H9 (cell line): Measurements from ENCODE around the gene NOVA1. TPM values are rescaled to one million over a fixed set of nuclear protein-coding genes. Genes with fewer than 3 reads are reported as not detected.

Source experiments
- DNase-seq: peaks from one replicate; pipeline ENCODE4 v3.0.0-alpha.2; 2017
- H2AFZ ChIP-seq: one replicate; pipeline ENCODE4 v1.6.1; 2013; ENCODE audit warnings: mild to moderate bottlenecking, low read length, control low read depth, moderate library complexity
- H2AK5ac ChIP-seq: 2 replicates; pipeline ENCODE4 v1.6.1; 2013; ENCODE audit warnings: low read length, control low read depth, mixed read lengths; ENCODE audit not compliant: insufficient read length
- H2BK120ac ChIP-seq: one replicate; pipeline ENCODE4 v1.6.1; 2013; ENCODE audit warnings: low read depth, mild to moderate bottlenecking, low read length, control low read depth, inconsistent platforms; ENCODE audit not compliant: poor library complexity, severe bottlenecking
- H2BK12ac ChIP-seq: 2 replicates; pipeline ENCODE4 v1.6.1; 2013; ENCODE audit warnings: low read length, control low read depth, mixed read lengths, low read depth; ENCODE audit not compliant: insufficient read length
- H2BK15ac ChIP-seq: 2 replicates; pipeline ENCODE4 v1.6.1; 2013; ENCODE audit warnings: low read depth, low read length, control low read depth
- H2BK20ac ChIP-seq: one replicate; pipeline ENCODE4 v1.6.1; 2013; ENCODE audit warnings: low read depth, mild to moderate bottlenecking, low read length, control low read depth, inconsistent platforms; ENCODE audit not compliant: poor library complexity, severe bottlenecking
- H2BK5ac ChIP-seq: 2 replicates; pipeline ENCODE4 v1.6.1; 2013; ENCODE audit warnings: low read length, control low read depth, mixed read lengths; ENCODE audit not compliant: insufficient read length
- H3K14ac ChIP-seq: 2 replicates; pipeline ENCODE4 v1.6.1; 2013; ENCODE audit warnings: low read length, control low read depth; ENCODE audit not compliant: insufficient read depth
- H3K18ac ChIP-seq: 2 replicates; pipeline ENCODE4 v1.6.1; 2013; ENCODE audit warnings: low read depth, mild to moderate bottlenecking, mixed read lengths, low read length, control low read depth; ENCODE audit not compliant: insufficient read length
- H3K23ac ChIP-seq: 2 replicates; pipeline ENCODE4 v1.6.1; 2013; ENCODE audit warnings: low read length, control low read depth, mixed read lengths, low read depth; ENCODE audit not compliant: insufficient read length
- H3K23me2 ChIP-seq: 2 replicates; pipeline ENCODE4 v1.6.1; 2013; ENCODE audit warnings: low read depth, mild to moderate bottlenecking, mixed read lengths, low read length, control low read depth; ENCODE audit not compliant: insufficient read length, poor library complexity, severe bottlenecking
- H3K27ac ChIP-seq: 2 replicates; pipeline ENCODE4 v1.5.1; 2013; ENCODE audit warnings: low read length, control low read depth, mixed read lengths, low read depth; ENCODE audit not compliant: insufficient read length
- H3K27me3 ChIP-seq: 2 replicates; pipeline ENCODE4 v1.6.1; 2013; ENCODE audit warnings: low read length, control low read depth, inconsistent platforms; ENCODE audit not compliant: insufficient read depth
- H3K4ac ChIP-seq: 2 replicates; pipeline ENCODE4 v1.6.1; 2013; ENCODE audit warnings: low read depth, mild to moderate bottlenecking, control low read depth, inconsistent platforms, low read length, moderate library complexity
- H3K4me1 ChIP-seq: 2 replicates; pipeline ENCODE4 v1.6.1; 2013; ENCODE audit warnings: low read length, control low read depth, inconsistent platforms; ENCODE audit not compliant: insufficient read depth
- H3K4me2 ChIP-seq: 2 replicates; pipeline ENCODE4 v1.6.1; 2013; ENCODE audit warnings: low read length, control low read depth, mixed read lengths; ENCODE audit not compliant: insufficient read length, insufficient read depth
- H3K56ac ChIP-seq: 2 replicates; pipeline ENCODE4 v1.6.1; 2013; ENCODE audit warnings: low read depth, mild to moderate bottlenecking, mixed read lengths, low read length, control low read depth; ENCODE audit not compliant: insufficient read length
- H3K79me1 ChIP-seq: 2 replicates; pipeline ENCODE4 v1.6.1; 2013; ENCODE audit warnings: low read depth, mild to moderate bottlenecking, moderate library complexity, low read length, control low read depth, inconsistent platforms; ENCODE audit not compliant: insufficient read depth, poor library complexity, severe bottlenecking
- H3K79me2 ChIP-seq: 2 replicates; pipeline ENCODE4 v1.6.1; 2013; ENCODE audit warnings: low read length, control low read depth, inconsistent platforms; ENCODE audit not compliant: insufficient read depth
- H3K9ac ChIP-seq: 2 replicates; pipeline ENCODE4 v1.6.1; 2013; ENCODE audit warnings: low read length, control low read depth, mixed read lengths; ENCODE audit not compliant: insufficient read length; ENCODE audit errors: extremely low read depth
- H3K9me3 ChIP-seq: one replicate; pipeline ENCODE4 v1.6.1; 2013; ENCODE audit warnings: low read depth, low read length, inconsistent platforms; ENCODE audit not compliant: control insufficient read depth
- H3T11ph ChIP-seq: one replicate; pipeline ENCODE4 v1.6.1; 2013; ENCODE audit warnings: mild to moderate bottlenecking, low read length, control low read depth, inconsistent platforms
- H4K20me1 ChIP-seq: one replicate; pipeline ENCODE4 v1.6.1; 2013; ENCODE audit not compliant: control insufficient read depth, insufficient read length, insufficient read depth
- H4K5ac ChIP-seq: 2 replicates; pipeline ENCODE4 v1.6.1; 2013; ENCODE audit warnings: low read depth, mild to moderate bottlenecking, mixed read lengths, low read length, control low read depth; ENCODE audit not compliant: insufficient read length
- H4K8ac ChIP-seq: replicated peaks from 2 replicates; pipeline ENCODE4 v1.6.1; 2013; ENCODE audit warnings: low read length, control low read depth, mixed read lengths, low read depth; ENCODE audit not compliant: insufficient read length
- H4K91ac ChIP-seq: 2 replicates; pipeline ENCODE4 v1.6.1; 2013; ENCODE audit warnings: low read depth, mild to moderate bottlenecking, moderate library complexity, mixed read lengths, low read length, control low read depth; ENCODE audit not compliant: insufficient read length
- H3K27ac Mint-ChIP-seq, 3 experiments: 2 replicates in 2 of 3; 3 replicates in 1 of 3; pipeline ENCODE4 v1.8.0; 2020 to 2021; ENCODE audit warnings: mixed read lengths in 3 of 3, mild to moderate bottlenecking in 1 of 3, moderate library complexity in 1 of 3
- H3K27me3 Mint-ChIP-seq: 2 replicates; pipeline ENCODE4 v1.8.0; 2021; ENCODE audit warnings: low read depth, mild to moderate bottlenecking, moderate library complexity, mixed read lengths
- H3K36me3 Mint-ChIP-seq, 3 experiments: 2 replicates in 2 of 3; 3 replicates in 1 of 3; pipeline ENCODE4 v1.8.0; 2020 to 2021; ENCODE audit warnings: low read depth in 3 of 3, mixed read lengths in 3 of 3; ENCODE audit not compliant: insufficient read depth in 1 of 3
- H3K4me1 Mint-ChIP-seq, 2 experiments: 2 replicates each; pipeline ENCODE4 v1.8.0; 2020; ENCODE audit warnings: mixed read lengths in 2 of 2
- H3K4me3 Mint-ChIP-seq, 2 experiments: 2 replicates in 1 of 2; 3 replicates in 1 of 2; pipeline ENCODE4 v1.8.0; 2020 to 2021; ENCODE audit warnings: mild to moderate bottlenecking in 2 of 2, mixed read lengths in 2 of 2, moderate library complexity in 1 of 2
- H3K9me3 Mint-ChIP-seq, 2 experiments: 2 replicates in 1 of 2; 3 replicates in 1 of 2; pipeline ENCODE4 v1.8.0; 2020; ENCODE audit warnings: mild to moderate bottlenecking in 2 of 2, mixed read lengths in 2 of 2, moderate library complexity in 1 of 2
- CTCF ChIP-seq: fragments of 200-600 bp; sonication (generic); conservative IDR thresholded peaks from 3 replicates; pipeline ENCODE4 v1.8.0; 2021; ENCODE audit warnings: antibody characterized with exemption, mild to moderate bottlenecking
- whole genome bisulfite sequencing: extraction: QIAGEN DNeasy Blood & Tissue Kit; methylation state at CpG from one replicate; pipeline ENCODE4 v1.1.7; 2013; ENCODE audit warnings: missing lambda C conversion rate, low lambda C conversion rate, mixed read lengths; ENCODE audit not compliant: insufficient read length; ENCODE audit errors: extremely low coverage; 5-methylcytosine and 5-hydroxymethylcytosine counted together
- total RNA-seq: library from RNA; stranded (reverse); gene quantifications from 2 replicates; pipeline ENCODE4 v1.2.1, GENCODE V29; 2021

Gene NOVA1
- total RNA-seq, 1 experiment from 2014 or later = 13.8 TPM

GRCh38 chr14:26404927-26405326 is 192.9 kb downstream of the NOVA1 start:
- no peaks in the 10 kb centered on the region; the same call in 1 of the 2 replicates for H3K4me1 ChIP-seq
- DNase-seq = no peak
- no peak overlapping the region for H3K4me3 Mint-ChIP-seq

More at GRCh38 chr14:26404927-26405326, 192.9 kb downstream of the NOVA1 start:
- Histone ChIP-seq H3K23me2 (no peaks in the 10 kb centered on the region), H3T11ph (no peak overlapping the region), H4K8ac (no peak overlapping the region), H3K4ac (no peak overlapping the region), H2BK5ac (no peak overlapping the region), H2BK120ac (no peak overlapping the region), H3K79me2 (no peaks in the 10 kb centered on the region), H4K5ac (no peak overlapping the region), H4K91ac (no peak overlapping the region), H3K9me3 (no peaks in the 10 kb centered on the region), H2BK12ac (no peak overlapping the region), H2BK20ac (no peak overlapping the region), H3K9ac (no peak overlapping the region), H2AK5ac (no peak overlapping the region), H3K27me3 (no peaks in the 10 kb centered on the region), H2BK15ac (no peak overlapping the region), H3K23ac (no peak overlapping the region), H3K56ac (no peak overlapping the region), H4K20me1 (no peaks in the 10 kb centered on the region), H3K27ac (no peak overlapping the region), H3K18ac (no peak overlapping the region), H2AFZ (no peak overlapping the region), H3K79me1 (no peaks in the 10 kb centered on the region), H3K4me2 (no peak overlapping the region), H3K14ac (no peak overlapping the region)
- no CpG with 5 or more reads among the region's 7 CpGs for WGBS
- no peaks in the 10 kb centered on the region for H3K36me3 Mint-ChIP-seq
- no peak for TF ChIP-seq CTCF
- H3K9me3 Mint-ChIP-seq = no peaks in the 10 kb centered on the region
- peaks cover 12 to 14% of the 10 kb centered on the region in 2 experiments; a peak in 3 of 4 replicates for H3K4me1 Mint-ChIP-seq
- no peaks in the 10 kb centered on the region for H3K27me3 Mint-ChIP-seq
- H3K27ac Mint-ChIP-seq = no peak overlapping the region
